GOT3 (cell line): ENCODE results near the gene SEC14L2.
A peak's percentile ranks its signal among the peaks of the same experiment; 100 is the strongest.

Experiments
- DNase-seq: peaks from one replicate; lab custom pipeline; 2025; ENCODE audit warnings: mixed read lengths; lab: John Stamatoyannopoulos, UW

SEC14L2 gene

GRCh38 chr22:30396871-30397655, at the start of gene SEC14L2:
TSS of gene SEC14L2 (plus strand) at chr22:30397018. CDS start at chr22:30397117, 99 bp downstream.
- DNase-seq = no peak

GRCh38 chr22:30347255-30347892, 49.4 kb upstream of the SEC14L2 start:
- no peak for DNase-seq

GRCh38 chr22:30348404-30348803, 48.4 kb upstream of the SEC14L2 start:
- no peak for DNase-seq

GRCh38 chr22:30348809-30349208, 48.0 kb upstream of the SEC14L2 start:
- DNase-seq = no peak

- no peak for DNase-seq
Measured at GRCh38 chr22:30351226-30351625, 45.6 kb upstream of the SEC14L2 start.

GRCh38 chr22:30354644-30355043, 42.2 kb upstream of the SEC14L2 start:
- no peak for DNase-seq

- peak; percentile 62 for DNase-seq
Measured at GRCh38 chr22:30356449-30357235, 40.2 kb upstream of the SEC14L2 start, which contains the start of the genes CCDC157 and SF3A1. TSS of gene CCDC157 (plus strand) at chr22:30357007. CDS start at chr22:30366001, 8,994 bp downstream. TSS of gene SF3A1 (minus strand) at chr22:30356894. CDS start at chr22:30356792, 102 bp downstream.

GRCh38 chr22:30357236-30357570, 39.6 kb upstream of the SEC14L2 start:
- DNase-seq = no peak

GRCh38 chr22:30357650-30358215, 39.1 kb upstream of the SEC14L2 start:
- no peak for DNase-seq

GRCh38 chr22:30358541-30358940, 38.3 kb upstream of the SEC14L2 start:
- DNase-seq = no peak

GRCh38 chr22:30361916-30362650, 34.7 kb upstream of the SEC14L2 start:
- DNase-seq = no peak

GRCh38 chr22:30362651-30363281, 34.1 kb upstream of the SEC14L2 start:
- no peak for DNase-seq

- DNase-seq = no peak
Measured at GRCh38 chr22:30365891-30366290, 30.9 kb upstream of the SEC14L2 start.

- DNase-seq = no peak
Measured at GRCh38 chr22:30368420-30368819, 28.4 kb upstream of the SEC14L2 start.

GRCh38 chr22:30370641-30371230, 26.1 kb upstream of the SEC14L2 start:
- DNase-seq = no peak

GRCh38 chr22:30371321-30371720, 25.5 kb upstream of the SEC14L2 start:
- no peak for DNase-seq

- no peak for DNase-seq
Measured at GRCh38 chr22:30371981-30372380, 24.8 kb upstream of the SEC14L2 start.

- no peak for DNase-seq
Measured at GRCh38 chr22:30372915-30373314, 23.9 kb upstream of the SEC14L2 start.

GRCh38 chr22:30373331-30374325, 23.2 kb upstream of the SEC14L2 start:
- DNase-seq = no peak
